Neural cell (in vitro differentiated cells): Measurements from ENCODE around the gene G6PC3.

ENCODE experiments used
- EP300 ChIP-seq: fragments of 450-650 bp; conservative IDR thresholded peaks from 2 replicates; pipeline ENCODE4 v1.6.1; 2014; ENCODE audit warnings: antibody characterized with exemption, mild to moderate bottlenecking, moderate library complexity; ENCODE audit not compliant: poor library complexity, severe bottlenecking
- EZH2 ChIP-seq: fragments of 200-600, 300-800 bp; shearing (Covaris generic), sonication (generic); IDR thresholded peaks from 2 replicates; pipeline ENCODE4 v1.6.1; 2014; ENCODE audit warnings: antibody characterized with exemption, low read length, borderline replicate concordance, mild to moderate bottlenecking; ENCODE audit not compliant: insufficient read depth, poor library complexity, severe bottlenecking
- POLR2AphosphoS5 ChIP-seq: IDR thresholded peaks from 2 replicates; pipeline ENCODE4 v1.6.1; 2012
- RAD21 ChIP-seq: fragments of 450-650 bp; conservative IDR thresholded peaks from 2 replicates; pipeline ENCODE4 v1.6.1; 2014; ENCODE audit warnings: antibody characterized with exemption, mild to moderate bottlenecking, moderate library complexity
- REST ChIP-seq: IDR thresholded peaks from 2 replicates; pipeline ENCODE4 v1.6.1; 2012; ENCODE audit warnings: borderline replicate concordance
- SMC3 ChIP-seq: fragments of 450-650 bp; conservative IDR thresholded peaks from 2 replicates; pipeline ENCODE4 v1.6.1; 2014; ENCODE audit warnings: antibody characterized with exemption, mild to moderate bottlenecking, moderate library complexity; ENCODE audit not compliant: poor library complexity
- TAF1 ChIP-seq: IDR thresholded peaks from 2 replicates; pipeline ENCODE4 v1.6.1; 2012; ENCODE audit warnings: low read depth
- TF ChIP-seq, protein P1 (sequence below): fragments of 450-650 bp; IDR thresholded peaks from 2 replicates; pipeline ENCODE4 v1.5.1; 2014; ENCODE audit warnings: antibody characterized with exemption, mild to moderate bottlenecking, moderate library complexity; ENCODE audit not compliant: poor library complexity, severe bottlenecking

DNA sequence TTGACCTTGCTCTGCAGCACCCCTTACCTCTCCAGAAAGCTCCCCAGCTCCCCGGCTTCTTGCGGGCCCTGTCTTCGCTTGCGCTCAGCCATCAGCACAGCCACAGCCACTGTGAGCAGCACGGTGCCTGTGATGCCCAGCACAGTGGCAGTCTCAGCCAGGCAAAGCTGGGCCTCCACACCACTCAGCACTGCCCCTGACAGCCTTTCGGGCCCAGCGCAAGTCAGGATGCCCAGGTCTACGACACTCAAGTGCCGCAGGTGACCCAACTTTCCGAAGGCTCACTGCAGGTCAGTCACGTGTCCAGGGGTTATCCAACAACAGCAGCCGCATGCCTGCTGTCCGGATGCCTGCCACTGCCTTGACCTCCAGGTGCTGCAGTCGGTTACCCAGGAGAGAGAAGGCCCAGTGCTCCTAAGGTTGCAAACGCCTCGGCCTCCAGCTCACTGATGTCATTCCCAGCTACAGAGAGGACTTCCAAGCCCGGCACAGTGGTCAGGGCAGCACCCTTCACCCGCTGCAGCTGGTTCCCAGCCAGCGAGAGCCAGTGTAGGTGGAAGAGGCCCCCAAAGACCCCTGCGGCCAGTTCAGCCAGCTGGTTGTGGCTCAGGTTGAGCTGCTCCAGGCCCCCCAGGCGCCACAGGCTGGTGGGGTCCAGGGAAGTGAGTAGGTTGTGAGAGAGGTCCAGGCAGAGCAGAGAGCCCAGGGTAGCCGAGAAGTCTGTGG, 46.8 kb upstream of the G6PC3 start:
- TF ChIP-seq TAF1 (no peak), RAD21 (no peak), SMC3 (no peak), POLR2AphosphoS5 (no peak), EP300 (no peak), REST (no peak), EZH2 (no peak)
- TF ChIP-seq, protein P1, sequence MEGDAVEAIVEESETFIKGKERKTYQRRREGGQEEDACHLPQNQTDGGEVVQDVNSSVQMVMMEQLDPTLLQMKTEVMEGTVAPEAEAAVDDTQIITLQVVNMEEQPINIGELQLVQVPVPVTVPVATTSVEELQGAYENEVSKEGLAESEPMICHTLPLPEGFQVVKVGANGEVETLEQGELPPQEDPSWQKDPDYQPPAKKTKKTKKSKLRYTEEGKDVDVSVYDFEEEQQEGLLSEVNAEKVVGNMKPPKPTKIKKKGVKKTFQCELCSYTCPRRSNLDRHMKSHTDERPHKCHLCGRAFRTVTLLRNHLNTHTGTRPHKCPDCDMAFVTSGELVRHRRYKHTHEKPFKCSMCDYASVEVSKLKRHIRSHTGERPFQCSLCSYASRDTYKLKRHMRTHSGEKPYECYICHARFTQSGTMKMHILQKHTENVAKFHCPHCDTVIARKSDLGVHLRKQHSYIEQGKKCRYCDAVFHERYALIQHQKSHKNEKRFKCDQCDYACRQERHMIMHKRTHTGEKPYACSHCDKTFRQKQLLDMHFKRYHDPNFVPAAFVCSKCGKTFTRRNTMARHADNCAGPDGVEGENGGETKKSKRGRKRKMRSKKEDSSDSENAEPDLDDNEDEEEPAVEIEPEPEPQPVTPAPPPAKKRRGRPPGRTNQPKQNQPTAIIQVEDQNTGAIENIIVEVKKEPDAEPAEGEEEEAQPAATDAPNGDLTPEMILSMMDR: no peak
